ENCODE results near the gene CDHR2.

DNA sequence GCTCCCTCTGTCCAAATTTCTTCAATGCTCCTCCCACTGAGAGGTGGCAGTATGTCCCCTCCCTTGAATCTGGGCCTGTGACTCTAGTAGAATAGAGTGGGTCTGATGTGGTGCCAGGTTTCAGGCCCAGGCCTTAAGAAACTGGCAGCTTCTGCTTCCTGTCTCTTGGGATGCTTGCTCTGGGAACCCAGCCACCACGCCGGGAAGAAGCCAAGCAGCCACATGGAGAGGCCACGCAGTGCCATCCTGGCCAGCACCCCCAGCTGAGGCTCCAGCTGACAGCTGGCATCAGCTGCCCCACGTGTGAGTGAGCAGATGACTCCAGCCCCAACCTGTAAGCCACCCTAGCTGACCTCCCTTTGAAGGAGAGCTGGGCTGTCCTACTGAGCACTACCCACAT is 90.8 kb downstream of the CDHR2 start:
- TF ChIP-seq, protein P1, sequence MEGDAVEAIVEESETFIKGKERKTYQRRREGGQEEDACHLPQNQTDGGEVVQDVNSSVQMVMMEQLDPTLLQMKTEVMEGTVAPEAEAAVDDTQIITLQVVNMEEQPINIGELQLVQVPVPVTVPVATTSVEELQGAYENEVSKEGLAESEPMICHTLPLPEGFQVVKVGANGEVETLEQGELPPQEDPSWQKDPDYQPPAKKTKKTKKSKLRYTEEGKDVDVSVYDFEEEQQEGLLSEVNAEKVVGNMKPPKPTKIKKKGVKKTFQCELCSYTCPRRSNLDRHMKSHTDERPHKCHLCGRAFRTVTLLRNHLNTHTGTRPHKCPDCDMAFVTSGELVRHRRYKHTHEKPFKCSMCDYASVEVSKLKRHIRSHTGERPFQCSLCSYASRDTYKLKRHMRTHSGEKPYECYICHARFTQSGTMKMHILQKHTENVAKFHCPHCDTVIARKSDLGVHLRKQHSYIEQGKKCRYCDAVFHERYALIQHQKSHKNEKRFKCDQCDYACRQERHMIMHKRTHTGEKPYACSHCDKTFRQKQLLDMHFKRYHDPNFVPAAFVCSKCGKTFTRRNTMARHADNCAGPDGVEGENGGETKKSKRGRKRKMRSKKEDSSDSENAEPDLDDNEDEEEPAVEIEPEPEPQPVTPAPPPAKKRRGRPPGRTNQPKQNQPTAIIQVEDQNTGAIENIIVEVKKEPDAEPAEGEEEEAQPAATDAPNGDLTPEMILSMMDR (IDR thresholded peaks at IDR 0.05): no peak
- TF ChIP-seq EP300 (IDR thresholded peaks at IDR 0.05): no peak
- TF ChIP-seq POLR2A (IDR thresholded peaks at IDR 0.05): no peak

Data from tibial nerve (tissue), 4 donors.